ENCODE data around the gene GGCX.

Gene GGCX

DNA sequence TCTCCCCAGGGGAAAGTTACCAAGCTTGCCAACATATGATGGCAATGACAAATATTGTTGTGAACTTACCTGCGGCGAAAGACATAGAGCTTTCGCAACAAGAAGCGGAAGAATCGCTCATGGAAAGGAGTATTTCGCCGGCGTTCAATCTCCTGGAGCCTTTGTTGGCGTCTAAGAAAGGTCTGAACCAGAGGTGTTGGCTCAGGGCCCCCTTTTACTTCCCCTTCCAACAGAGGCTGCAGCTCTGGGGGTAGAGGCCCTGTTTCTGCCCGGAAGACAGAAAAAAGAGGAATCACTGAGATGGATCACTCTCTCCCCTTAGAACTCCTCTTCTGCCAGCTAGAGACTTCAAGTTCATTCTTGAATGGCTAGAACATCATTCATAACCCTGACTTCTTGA, 10.8 kb downstream of the GGCX start:
- H3K4me3 ChIP-seq (ENCODE audit: low read depth, low read length): no peak overlapping the region
- TF ChIP-seq CTCF (IDR thresholded peaks at IDR 0.05; ENCODE audit: low read depth, low read length, missing control alignments): no peak
- DNase-seq (ENCODE audit: low read depth): no peak

DNA sequence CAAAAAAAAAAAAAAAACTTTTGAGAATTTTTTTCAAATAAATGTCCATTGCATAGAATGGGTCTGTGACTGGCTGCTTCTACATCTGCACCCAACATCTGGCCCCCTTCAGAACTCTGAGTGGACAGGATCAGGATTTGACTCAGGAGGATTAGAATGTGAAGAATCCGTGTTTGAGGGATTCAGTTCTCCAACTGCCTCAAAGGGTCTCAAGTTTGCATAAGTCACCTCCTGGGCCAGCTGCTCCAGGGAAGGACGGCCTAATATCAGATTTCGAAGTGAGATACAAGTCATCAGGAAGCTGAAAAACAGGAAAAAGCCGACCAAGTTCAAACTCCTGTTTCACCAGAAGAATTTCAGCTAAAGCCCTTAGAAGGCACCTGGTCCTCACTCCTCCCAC, 11.5 kb downstream of the GGCX start:
- H3K4me3 ChIP-seq (ENCODE audit: low read depth, low read length): no peak overlapping the region
- DNase-seq (ENCODE audit: low read depth): no peak
- no peak for TF ChIP-seq CTCF (IDR thresholded peaks at IDR 0.05; ENCODE audit: low read depth, low read length, missing control alignments)

DNA sequence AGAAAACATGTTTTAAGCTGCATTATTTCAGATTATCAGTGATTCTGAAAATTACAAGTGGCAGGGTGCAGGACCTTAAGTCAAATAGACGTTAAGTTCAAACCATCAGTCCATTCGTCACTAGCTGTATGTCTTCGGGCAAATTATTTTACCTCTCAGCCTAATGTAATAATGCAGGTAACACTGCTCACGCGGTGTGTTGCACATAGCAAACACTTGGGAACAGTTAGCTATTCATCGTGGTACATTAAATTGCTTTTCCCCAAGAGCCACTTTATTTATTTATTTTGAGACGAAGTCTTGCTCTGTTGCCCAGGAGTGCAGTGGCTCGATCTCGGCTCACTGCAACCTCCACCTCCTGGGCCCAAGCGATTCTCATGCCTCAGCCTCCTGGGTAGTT, 12.2 kb downstream of the GGCX start:
- DNase-seq (ENCODE audit: low read depth): no peak
- no peak for TF ChIP-seq CTCF (IDR thresholded peaks at IDR 0.05; ENCODE audit: low read depth, low read length, missing control alignments)
- H3K4me3 ChIP-seq (ENCODE audit: low read depth, low read length): no peak overlapping the region

DNA sequence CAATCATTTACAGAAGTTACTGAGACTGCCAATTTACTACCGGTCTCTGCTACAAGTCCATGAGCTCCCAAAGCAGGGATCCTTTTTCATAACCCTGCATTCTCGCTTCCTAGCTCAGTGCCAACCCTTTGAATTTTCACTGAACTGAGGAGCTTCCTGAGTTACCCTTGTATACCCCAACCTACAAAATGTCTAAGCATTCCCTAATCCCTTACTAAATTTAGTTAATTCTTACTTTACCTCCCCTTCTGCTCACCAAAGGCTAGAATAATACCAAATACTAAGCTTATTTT, 12.7 kb downstream of the GGCX start:
- no peak for DNase-seq (ENCODE audit: low read depth)
- TF ChIP-seq CTCF (IDR thresholded peaks at IDR 0.05; ENCODE audit: low read depth, low read length, missing control alignments): no peak
- H3K4me3 ChIP-seq (ENCODE audit: low read depth, low read length): no peak overlapping the region

DNA sequence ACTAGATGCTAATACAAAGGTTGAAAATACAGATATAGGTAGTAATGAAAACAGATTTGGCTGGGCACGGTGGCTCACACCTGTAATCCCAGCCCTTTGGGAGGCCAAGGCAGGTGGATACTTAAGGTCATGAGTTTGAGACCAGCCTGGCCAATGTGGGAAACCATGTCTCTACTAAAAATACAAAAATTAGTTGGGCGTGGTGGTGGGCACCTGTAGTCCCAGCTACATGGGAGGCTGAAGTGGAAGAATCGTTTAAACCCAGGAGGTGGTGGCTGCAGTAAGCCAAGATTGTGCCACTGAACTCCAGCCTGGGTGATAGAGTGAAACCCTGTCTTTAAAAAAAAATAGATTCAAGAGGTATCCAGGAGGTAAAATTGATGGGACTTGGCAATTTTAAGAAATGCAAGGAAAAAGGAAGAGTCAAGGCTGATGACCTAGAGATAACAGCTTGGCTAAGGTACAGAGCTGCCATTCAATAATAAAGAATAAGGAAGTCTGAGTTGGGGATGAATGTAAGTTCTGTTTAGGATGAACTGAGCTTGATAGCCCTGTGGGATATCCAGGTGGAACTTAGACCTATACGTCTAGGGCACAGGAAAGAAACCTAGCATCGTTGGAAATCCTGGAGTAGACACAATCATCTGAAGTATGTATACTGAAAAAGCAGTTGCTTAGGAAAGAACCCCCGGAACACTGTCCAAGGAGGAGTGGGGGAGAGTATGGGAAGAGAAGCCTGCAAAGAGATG, 13.3 kb downstream of the GGCX start:
- TF ChIP-seq CTCF (IDR thresholded peaks at IDR 0.05; ENCODE audit: low read depth, low read length, missing control alignments): no peak
- H3K4me3 ChIP-seq (ENCODE audit: low read depth, low read length): no peak overlapping the region
- DNase-seq (ENCODE audit: low read depth): no peak

GRCh38 chr2:85547089-85547858, 14.0 kb downstream of the GGCX start:
- H3K4me3 ChIP-seq (ENCODE audit: low read depth, low read length): no peak overlapping the region
- TF ChIP-seq CTCF (IDR thresholded peaks at IDR 0.05; ENCODE audit: low read depth, low read length, missing control alignments): no peak
- DNase-seq (ENCODE audit: low read depth): no peak
